Measurements from ENCODE around the gene FHIP2A.

DNA sequence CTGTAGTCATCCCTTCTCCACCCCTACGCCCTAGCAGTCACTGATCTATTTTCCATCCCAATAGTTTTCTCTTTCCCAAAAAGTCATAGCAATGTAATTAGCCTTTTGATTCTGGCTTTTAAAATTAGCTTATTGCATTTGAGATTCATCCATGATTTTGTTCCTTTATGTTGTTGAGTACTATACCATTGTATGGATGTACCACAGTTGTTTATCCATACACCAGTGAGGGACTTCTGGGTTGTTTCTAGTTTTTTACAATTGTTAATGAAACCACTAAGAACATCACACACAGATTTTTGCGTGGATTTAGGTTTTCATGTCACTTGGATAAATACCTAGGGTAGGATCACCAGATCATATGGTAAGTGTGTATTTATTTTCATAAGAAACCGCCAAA lies 16.1 kb downstream of the FHIP2A start:
- TF ChIP-seq, protein P1, sequence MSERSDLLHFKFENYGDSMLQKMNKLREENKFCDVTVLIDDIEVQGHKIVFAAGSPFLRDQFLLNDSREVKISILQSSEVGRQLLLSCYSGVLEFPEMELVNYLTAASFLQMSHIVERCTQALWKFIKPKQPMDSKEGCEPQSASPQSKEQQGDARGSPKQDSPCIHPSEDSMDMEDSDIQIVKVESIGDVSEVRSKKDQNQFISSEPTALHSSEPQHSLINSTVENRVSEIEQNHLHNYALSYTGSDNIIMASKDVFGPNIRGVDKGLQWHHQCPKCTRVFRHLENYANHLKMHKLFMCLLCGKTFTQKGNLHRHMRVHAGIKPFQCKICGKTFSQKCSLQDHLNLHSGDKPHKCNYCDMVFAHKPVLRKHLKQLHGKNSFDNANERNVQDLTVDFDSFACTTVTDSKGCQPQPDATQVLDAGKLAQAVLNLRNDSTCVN (tag by site-specific recombination; optimal IDR thresholded peaks at IDR 0.05): no peak
- TF ChIP-seq ZNF624 (tag by site-specific recombination; IDR thresholded peaks at IDR 0.05) (no peak), ZNF837 (tag by site-specific recombination; IDR thresholded peaks at IDR 0.05) (no peak), KLF9 (tag by site-specific recombination; IDR thresholded peaks at IDR 0.05; ENCODE audit: low read depth) (no peak), ZNF776 (tag by site-specific recombination; IDR thresholded peaks at IDR 0.05; ENCODE audit: borderline replicate concordance) (no peak), YY1 (tag by site-specific recombination; IDR thresholded peaks at IDR 0.05) (no peak), ZNF549 (tag by site-specific recombination; IDR thresholded peaks at IDR 0.05) (no peak), PRDM1 (tag by site-specific recombination; IDR thresholded peaks at IDR 0.05) (no peak), ZNF501 (tag by site-specific recombination; IDR thresholded peaks at IDR 0.05) (no peak)
- TF ChIP-seq, protein P2, sequence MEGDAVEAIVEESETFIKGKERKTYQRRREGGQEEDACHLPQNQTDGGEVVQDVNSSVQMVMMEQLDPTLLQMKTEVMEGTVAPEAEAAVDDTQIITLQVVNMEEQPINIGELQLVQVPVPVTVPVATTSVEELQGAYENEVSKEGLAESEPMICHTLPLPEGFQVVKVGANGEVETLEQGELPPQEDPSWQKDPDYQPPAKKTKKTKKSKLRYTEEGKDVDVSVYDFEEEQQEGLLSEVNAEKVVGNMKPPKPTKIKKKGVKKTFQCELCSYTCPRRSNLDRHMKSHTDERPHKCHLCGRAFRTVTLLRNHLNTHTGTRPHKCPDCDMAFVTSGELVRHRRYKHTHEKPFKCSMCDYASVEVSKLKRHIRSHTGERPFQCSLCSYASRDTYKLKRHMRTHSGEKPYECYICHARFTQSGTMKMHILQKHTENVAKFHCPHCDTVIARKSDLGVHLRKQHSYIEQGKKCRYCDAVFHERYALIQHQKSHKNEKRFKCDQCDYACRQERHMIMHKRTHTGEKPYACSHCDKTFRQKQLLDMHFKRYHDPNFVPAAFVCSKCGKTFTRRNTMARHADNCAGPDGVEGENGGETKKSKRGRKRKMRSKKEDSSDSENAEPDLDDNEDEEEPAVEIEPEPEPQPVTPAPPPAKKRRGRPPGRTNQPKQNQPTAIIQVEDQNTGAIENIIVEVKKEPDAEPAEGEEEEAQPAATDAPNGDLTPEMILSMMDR (tag by site-specific recombination; IDR thresholded peaks at IDR 0.05): no peak
- TF ChIP-seq, protein P3, sequence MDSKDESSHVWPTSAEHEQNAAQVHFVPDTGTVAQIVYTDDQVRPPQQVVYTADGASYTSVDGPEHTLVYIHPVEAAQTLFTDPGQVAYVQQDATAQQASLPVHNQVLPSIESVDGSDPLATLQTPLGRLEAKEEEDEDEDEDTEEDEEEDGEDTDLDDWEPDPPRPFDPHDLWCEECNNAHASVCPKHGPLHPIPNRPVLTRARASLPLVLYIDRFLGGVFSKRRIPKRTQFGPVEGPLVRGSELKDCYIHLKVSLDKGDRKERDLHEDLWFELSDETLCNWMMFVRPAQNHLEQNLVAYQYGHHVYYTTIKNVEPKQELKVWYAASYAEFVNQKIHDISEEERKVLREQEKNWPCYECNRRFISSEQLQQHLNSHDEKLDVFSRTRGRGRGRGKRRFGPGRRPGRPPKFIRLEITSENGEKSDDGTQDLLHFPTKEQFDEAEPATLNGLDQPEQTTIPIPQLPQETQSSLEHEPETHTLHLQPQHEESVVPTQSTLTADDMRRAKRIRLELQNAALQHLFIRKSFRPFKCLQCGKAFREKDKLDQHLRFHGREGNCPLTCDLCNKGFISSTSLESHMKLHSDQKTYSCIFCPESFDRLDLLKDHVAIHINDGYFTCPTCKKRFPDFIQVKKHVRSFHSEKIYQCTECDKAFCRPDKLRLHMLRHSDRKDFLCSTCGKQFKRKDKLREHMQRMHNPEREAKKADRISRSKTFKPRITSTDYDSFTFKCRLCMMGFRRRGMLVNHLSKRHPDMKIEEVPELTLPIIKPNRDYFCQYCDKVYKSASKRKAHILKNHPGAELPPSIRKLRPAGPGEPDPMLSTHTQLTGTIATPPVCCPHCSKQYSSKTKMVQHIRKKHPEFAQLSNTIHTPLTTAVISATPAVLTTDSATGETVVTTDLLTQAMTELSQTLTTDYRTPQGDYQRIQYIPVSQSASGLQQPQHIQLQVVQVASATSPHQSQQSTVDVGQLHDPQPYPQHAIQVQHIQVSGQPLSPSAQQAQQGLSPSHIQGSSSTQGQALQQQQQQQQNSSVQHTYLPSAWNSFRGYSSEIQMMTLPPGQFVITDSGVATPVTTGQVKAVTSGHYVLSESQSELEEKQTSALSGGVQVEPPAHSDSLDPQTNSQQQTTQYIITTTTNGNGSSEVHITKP (tag by site-specific recombination; IDR thresholded peaks at IDR 0.05): no peak
- TF ChIP-seq, protein P4, sequence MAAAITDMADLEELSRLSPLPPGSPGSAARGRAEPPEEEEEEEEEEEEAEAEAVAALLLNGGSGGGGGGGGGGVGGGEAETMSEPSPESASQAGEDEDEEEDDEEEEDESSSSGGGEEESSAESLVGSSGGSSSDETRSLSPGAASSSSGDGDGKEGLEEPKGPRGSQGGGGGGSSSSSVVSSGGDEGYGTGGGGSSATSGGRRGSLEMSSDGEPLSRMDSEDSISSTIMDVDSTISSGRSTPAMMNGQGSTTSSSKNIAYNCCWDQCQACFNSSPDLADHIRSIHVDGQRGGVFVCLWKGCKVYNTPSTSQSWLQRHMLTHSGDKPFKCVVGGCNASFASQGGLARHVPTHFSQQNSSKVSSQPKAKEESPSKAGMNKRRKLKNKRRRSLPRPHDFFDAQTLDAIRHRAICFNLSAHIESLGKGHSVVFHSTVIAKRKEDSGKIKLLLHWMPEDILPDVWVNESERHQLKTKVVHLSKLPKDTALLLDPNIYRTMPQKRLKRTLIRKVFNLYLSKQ (tag by site-specific recombination; IDR thresholded peaks at IDR 0.05; ENCODE audit: borderline replicate concordance): no peak
- TF ChIP-seq, protein P5, sequence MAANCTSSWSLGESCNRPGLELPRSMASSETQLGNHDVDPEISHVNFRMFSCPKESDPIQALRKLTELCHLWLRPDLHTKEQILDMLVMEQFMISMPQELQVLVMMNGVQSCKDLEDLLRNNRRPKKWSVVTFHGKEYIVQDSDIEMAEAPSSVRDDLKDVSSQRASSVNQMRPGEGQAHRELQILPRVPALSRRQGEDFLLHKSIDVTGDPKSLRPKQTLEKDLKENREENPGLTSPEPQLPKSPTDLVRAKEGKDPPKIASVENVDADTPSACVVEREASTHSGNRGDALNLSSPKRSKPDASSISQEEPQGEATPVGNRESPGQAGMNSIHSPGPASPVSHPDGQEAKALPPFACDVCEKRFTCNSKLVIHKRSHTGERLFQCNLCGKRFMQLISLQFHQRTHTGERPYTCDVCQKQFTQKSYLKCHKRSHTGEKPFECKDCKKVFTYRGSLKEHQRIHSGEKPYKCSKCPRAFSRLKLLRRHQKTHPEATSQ (tag by site-specific recombination; IDR thresholded peaks at IDR 0.05): no peak

All from HEK293 (cell line).